Measurements from ENCODE around the gene GRB2.
"Not testable (repeated sequence)": the region's sequence is repeated elsewhere in the genome, so short reads cannot be mapped to it uniquely, and the experiment has no call there.

The GRB2 gene

DNA sequence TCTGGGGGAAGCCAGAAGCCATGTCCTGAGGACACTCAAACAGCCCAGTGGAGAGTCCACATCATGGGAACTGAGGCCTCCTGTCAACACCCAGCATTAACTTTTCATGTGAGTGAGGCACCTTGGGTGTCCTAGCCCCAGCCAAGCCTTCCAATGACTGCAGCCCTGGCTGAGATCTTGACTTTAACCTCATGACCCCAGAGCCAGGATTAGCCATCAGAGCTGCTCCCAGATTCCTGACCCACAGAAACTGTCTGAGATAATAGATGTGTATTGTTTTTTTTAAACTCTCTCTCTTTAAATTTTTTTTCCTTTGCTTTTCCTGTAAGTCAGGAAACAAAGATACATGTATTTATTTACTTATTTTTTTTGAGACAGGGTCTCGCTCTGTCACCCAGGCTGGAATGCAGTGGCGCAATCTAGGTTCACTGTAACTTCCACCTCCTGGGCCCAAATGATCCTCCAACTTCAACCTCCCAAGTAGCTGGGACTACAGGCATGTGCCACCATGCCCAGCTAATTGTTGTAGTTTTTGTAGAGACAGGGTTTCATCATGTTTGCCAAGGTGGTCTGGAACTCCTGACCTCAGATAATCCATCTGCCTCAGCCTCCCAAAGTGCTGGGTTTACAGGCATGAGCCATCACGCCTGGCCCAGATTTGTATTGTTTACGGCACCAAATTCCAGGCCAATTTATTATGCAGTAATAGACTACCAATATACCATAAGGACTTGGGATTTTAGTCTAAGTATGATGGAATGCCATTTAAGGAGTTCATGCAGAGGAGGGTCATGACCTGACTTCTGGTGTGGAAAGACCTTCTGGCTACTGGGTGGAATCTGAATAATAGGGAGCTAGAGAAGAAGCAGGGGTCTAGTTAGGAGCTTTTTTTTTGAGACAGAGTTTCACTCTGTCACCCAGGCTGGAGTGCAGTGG is 37.0 kb upstream of the GRB2 start:
- TF ChIP-seq, protein P1, sequence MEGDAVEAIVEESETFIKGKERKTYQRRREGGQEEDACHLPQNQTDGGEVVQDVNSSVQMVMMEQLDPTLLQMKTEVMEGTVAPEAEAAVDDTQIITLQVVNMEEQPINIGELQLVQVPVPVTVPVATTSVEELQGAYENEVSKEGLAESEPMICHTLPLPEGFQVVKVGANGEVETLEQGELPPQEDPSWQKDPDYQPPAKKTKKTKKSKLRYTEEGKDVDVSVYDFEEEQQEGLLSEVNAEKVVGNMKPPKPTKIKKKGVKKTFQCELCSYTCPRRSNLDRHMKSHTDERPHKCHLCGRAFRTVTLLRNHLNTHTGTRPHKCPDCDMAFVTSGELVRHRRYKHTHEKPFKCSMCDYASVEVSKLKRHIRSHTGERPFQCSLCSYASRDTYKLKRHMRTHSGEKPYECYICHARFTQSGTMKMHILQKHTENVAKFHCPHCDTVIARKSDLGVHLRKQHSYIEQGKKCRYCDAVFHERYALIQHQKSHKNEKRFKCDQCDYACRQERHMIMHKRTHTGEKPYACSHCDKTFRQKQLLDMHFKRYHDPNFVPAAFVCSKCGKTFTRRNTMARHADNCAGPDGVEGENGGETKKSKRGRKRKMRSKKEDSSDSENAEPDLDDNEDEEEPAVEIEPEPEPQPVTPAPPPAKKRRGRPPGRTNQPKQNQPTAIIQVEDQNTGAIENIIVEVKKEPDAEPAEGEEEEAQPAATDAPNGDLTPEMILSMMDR (IDR thresholded peaks at IDR 0.05; ENCODE audit: low read depth, low read length), result no peak
- DNase-seq (ENCODE audit: extremely low read depth, low read depth), result no peak

DNA sequence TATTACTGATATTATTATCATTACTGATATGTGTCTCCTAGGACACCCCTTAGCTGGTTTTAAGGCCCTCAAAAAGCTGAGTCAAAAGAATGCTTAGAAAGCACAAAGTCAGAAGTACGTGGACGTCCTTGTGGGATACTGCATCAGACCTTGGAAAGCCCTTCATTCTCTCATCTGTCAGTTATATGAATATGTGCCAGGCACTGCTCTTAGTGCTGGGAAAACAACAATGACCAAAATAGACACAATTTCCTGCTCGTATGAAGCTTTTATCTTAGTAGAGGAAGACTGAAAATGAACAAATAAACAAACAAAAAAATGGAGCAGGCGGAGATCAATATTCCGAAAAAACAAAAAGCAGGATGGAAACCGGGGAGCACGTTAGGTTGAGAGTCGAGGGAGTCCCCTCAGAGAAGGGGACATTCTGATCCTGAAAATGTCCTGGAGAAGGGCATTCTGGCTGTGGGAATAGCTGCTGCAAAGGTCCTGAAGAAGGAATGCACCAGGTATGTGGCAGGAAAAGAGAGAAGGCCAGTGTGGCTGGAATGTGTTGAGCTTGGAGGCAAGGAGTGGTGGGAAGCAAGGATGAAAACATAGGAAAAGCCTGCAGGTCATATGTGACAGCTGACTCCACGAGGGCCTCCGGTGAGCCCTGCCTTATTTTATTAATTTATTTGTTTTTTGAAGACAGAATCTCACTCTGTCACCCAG is 35.4 kb upstream of the GRB2 start:
- DNase-seq (ENCODE audit: extremely low read depth, low read depth), result no peak
- TF ChIP-seq, protein P1 (IDR thresholded peaks at IDR 0.05; ENCODE audit: low read depth, low read length), result no peak

DNA sequence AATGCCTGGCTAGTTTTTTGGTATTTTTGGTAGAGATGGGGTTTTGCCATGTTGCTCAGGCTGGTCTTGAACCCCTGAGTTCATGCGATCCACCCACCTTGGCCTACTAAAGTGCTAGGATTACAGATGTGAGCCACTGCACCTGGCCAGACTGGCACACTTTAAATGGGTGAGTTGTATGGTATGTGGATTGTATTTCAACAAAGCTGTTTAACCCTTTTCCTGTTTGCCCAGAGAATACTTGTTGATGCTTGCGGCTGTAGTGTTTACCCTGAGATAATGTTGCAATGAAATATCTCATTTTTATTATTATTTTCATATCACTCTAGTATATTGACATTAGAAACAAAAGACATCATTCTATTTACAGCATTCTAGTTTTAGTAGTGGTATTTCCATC is 33.8 kb upstream of the GRB2 start:
- TF ChIP-seq, protein P1 (IDR thresholded peaks at IDR 0.05; ENCODE audit: low read depth, low read length), result no peak
- no peak for DNase-seq (ENCODE audit: extremely low read depth, low read depth)

DNA sequence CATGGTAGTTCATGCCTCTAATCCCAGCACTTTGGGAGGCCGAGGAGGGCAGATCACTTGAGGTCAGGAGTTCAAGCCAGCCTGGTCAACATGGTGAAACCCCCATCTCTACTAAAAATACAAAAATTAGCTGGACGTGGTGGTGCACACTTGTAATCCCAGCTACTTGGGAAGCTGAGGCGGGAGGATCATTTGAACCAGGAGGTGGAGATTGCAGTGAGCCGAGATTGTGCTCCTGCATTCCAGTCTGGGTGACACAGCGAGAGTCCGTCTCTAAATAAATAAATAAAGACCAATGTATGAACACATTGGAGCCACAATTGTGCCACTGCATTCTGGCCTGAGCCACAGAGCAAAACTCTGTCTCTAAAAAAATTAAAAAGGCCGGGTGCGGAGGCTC is 31.9 kb upstream of the GRB2 start:
- not testable (repeated sequence) for DNase-seq (ENCODE audit: extremely low read depth, low read depth)

DNA sequence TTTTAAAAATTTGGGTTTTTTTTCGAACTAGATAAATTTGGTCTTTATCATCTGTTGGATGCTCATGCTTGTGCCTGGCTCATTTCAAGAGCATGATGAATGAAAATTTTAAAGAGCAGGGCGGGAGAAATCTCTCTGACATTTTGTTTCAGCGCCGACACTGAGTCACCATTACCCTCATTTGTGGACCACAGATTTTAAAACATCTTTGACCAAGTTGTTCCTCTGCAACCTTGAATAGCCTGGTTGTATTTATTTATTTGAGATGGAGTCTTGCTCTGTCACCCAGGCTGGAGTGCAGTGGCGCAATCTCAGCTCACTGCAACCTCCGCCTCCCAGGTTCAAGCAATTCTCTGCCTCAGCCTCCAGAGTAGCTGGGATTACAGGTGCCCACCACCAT is 29.0 kb upstream of the GRB2 start:
- not testable (repeated sequence) for DNase-seq (ENCODE audit: extremely low read depth, low read depth)

DNA sequence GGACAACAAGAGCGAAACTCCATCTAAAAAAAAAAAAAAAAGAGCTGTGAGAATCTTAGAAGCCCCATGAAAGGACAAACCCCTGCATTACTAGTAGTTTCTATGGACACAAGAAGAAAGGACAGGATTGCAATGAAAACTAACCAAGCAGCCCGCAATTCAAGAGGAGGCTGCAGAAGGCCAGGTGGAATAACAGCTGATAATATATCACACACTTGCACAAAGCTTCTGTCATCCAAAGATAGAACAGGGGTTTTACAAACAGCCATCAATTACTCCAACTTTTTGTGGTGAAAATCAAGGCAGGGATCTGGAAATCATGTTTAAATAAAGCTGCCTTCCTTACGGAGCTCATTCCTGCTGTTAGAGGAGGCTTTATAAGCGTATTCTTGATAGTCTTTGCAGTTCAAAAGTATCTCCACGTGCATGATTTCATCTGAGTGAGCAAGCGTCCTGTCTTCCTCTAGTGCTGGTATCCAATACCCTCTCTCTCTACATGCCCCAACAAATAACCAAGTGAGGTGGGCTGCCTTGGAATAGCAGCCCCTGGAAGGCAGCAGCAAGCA is 27.8 kb upstream of the GRB2 start:
- TF ChIP-seq, protein P1 (IDR thresholded peaks at IDR 0.05; ENCODE audit: low read depth, low read length), result no peak
- no peak for DNase-seq (ENCODE audit: extremely low read depth, low read depth)

DNA sequence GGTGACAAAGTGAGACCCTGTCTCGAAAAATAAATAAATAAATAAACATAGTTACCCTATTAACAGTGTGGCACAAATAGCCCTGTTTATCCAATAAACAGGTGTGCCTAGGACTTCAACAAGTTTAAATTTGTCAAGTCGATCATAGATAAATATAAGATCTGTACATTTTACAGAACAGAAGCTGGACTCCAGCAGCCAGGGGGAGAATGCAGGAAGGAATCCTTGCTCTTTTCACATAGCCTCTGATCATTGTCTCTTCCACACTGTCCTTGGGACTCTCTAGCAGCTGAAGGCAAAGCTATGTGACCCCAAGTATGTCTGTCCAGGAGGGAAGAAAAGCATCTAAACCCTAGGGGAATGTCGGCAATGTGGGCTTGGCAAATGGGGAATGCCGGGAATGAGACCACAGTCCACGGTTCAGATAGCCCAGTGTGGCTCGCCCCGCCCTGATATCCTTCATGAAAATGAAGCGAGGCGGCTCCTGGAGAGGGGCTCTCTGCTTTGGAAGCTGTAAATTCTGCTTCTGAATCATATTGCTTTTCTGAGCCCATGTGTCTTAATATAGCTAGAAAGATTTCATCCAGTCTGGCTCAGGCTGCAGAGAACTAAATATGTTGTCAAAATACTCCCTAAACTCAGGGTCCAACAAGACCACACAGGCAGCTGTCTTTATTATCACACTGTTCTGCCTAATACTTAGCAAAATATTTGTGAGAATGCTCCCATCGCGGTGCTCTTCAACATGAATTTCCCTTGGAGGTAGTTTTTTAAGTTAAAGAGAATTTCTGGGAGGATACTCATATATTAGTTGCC is 24.9 kb upstream of the GRB2 start:
- TF ChIP-seq, protein P1 (IDR thresholded peaks at IDR 0.05; ENCODE audit: low read depth, low read length), result no peak
- DNase-seq (ENCODE audit: extremely low read depth, low read depth), result peak; percentile 45

Data from AG09319 (cell line).